ENCODE results near the gene FBXO27.
"Not testable (repeated sequence)": the region's sequence is repeated elsewhere in the genome, so short reads cannot be mapped to it uniquely, and the experiment has no call there.

The FBXO27 gene

GRCh38 chr19:39032063-39032918 is at the start of gene FBXO27:
Gene FBXO27, minus strand, starts transcription at chr19:39032549. Its CDS starts 322 bp downstream, at chr19:39032227.
- DNase-seq, result peak in 48 of 51 donors; percentile 11 to 77 (median 53)

GRCh38 chr19:39080431-39080830 is 48.1 kb upstream of the FBXO27 start:
- DNase-seq, result peak in 1 of 51 donors; percentile 30

GRCh38 chr19:39078436-39079200 is 46.3 kb upstream of the FBXO27 start:
- DNase-seq, result peak in 22 of 51 donors; percentile 2 to 85 (median 38)

GRCh38 chr19:39077323-39077722 is 45.0 kb upstream of the FBXO27 start:
- no peak for DNase-seq

GRCh38 chr19:39074942-39075341 is 42.6 kb upstream of the FBXO27 start:
- no peak for DNase-seq

- no peak for DNase-seq
Measured at GRCh38 chr19:39074205-39074692, 41.9 kb upstream of the FBXO27 start.

- no peak for DNase-seq
Measured at GRCh38 chr19:39070888-39071287, 38.5 kb upstream of the FBXO27 start.

- not testable (repeated sequence) for DNase-seq
Measured at GRCh38 chr19:39068259-39068658, 35.9 kb upstream of the FBXO27 start.

GRCh38 chr19:39067104-39067503 is 34.8 kb upstream of the FBXO27 start:
- DNase-seq, result no peak

GRCh38 chr19:39065928-39066327 is 33.6 kb upstream of the FBXO27 start:
- no peak for DNase-seq

- peak in 1 of 51 donors; percentile 17 for DNase-seq
Measured at GRCh38 chr19:39064405-39064804, 32.1 kb upstream of the FBXO27 start.

GRCh38 chr19:39060171-39060570 is 27.8 kb upstream of the FBXO27 start:
- DNase-seq, result no peak

- no peak for DNase-seq
Measured at GRCh38 chr19:39059302-39059701, 27.0 kb upstream of the FBXO27 start.

- DNase-seq, result no peak
Measured at GRCh38 chr19:39057615-39058014, 25.3 kb upstream of the FBXO27 start.

- no peak for DNase-seq
Measured at GRCh38 chr19:39054091-39054470, 21.7 kb upstream of the FBXO27 start.

GRCh38 chr19:39053276-39054090 is 21.1 kb upstream of the FBXO27 start:
- peak in 33 of 51 donors; percentile 1 to 66 (median 23) for DNase-seq

GRCh38 chr19:39052846-39053245 is 20.5 kb upstream of the FBXO27 start:
- peak in 26 of 51 donors; percentile 4 to 66 (median 24) for DNase-seq

GRCh38 chr19:39052243-39052746 is 19.9 kb upstream of the FBXO27 start:
- peak in 48 of 51 donors; percentile 2 to 88 (median 50) for DNase-seq

GRCh38 chr19:39047073-39047472 is 14.7 kb upstream of the FBXO27 start:
- DNase-seq, result no peak

GRCh38 chr19:39046037-39046821 is 13.9 kb upstream of the FBXO27 start:
- DNase-seq, result no peak
